ENCODE measurements around the gene ECHS1. TPM values are rescaled to one million over a fixed set of nuclear protein-coding genes. Genes with fewer than 3 reads are reported as not detected.

Gene ECHS1
- total RNA-seq, 6 experiments from 2014 or later = 293 to 780 (median 436) TPM

- TF ChIP-seq POLR2A (IDR thresholded peaks at IDR 0.05) = no peak
- no peak for TF ChIP-seq CTCF (IDR thresholded peaks at IDR 0.05)
- peak overlapping the region; percentile 65 to 85 (median 71) for H3K27ac ChIP-seq
- DNase-seq = peak; percentile 77 to 90 (median 86)
- intact Hi-C loops (cut with DNase I) = no loop called here
- H3K4me1 ChIP-seq = peaks cover 0 to 65% (median 29%) of the 10 kb centered on the region in 4 donors
- WGBS (ENCODE audit: insufficient coverage, low coverage, low lambda C conversion rate, missing lambda C conversion rate) = 15% methylated on average over 7 of the region's 41 CpGs
- no peaks in the 10 kb centered on the region for H3K27me3 ChIP-seq
- H3K9me3 ChIP-seq = no peaks in the 10 kb centered on the region
- peaks cover 0 to 14% (median 7%) of the 10 kb centered on the region in 4 donors for H3K36me3 ChIP-seq
- ATAC-seq = peak; percentile 51 to 54 (median 53)
- H3K4me3 ChIP-seq = peak overlapping the region in 2 of 3 donors; percentile 72 to 94
Observed at GRCh38 chr10:133358162-133358924, 14.8 kb downstream of the ECHS1 start.

- peak; percentile 79 to 89 (median 83) for DNase-seq
- intact Hi-C loops (cut with DNase I) = no loop called here
- Histone ChIP-seq H3K4me1 (peaks cover 0 to 73% (median 33%) of the 10 kb centered on the region in 4 donors), H3K4me3 (peak within 1 kb of the TSS; percentile 72 to 94 (median 79)), H3K9me3 (no peaks in the 10 kb centered on the region), H3K27me3 (no peaks in the 10 kb centered on the region), H3K27ac (peak within 1 kb of the TSS; percentile 65 to 85 (median 71)), H3K36me3 (peaks cover 0 to 8% (median 4%) of the 10 kb centered on the region in 4 donors)
- TF ChIP-seq POLR2A (IDR thresholded peaks at IDR 0.05) (no peak), CTCF (IDR thresholded peaks at IDR 0.05) (peak in 1 of 4 donors; percentile 21)
- WGBS (ENCODE audit: insufficient coverage, low coverage, low lambda C conversion rate, missing lambda C conversion rate) = 5% methylated on average over 7 of the region's 83 CpGs
- peak; percentile 45 to 66 (median 59) for ATAC-seq
Observed at GRCh38 chr10:133357285-133358161, 15.6 kb downstream of the ECHS1 start, which contains the start of gene FUOM. Gene FUOM, minus strand, starts transcription at chr10:133358019. Its CDS starts 12 bp downstream, at chr10:133358007.

DNA sequence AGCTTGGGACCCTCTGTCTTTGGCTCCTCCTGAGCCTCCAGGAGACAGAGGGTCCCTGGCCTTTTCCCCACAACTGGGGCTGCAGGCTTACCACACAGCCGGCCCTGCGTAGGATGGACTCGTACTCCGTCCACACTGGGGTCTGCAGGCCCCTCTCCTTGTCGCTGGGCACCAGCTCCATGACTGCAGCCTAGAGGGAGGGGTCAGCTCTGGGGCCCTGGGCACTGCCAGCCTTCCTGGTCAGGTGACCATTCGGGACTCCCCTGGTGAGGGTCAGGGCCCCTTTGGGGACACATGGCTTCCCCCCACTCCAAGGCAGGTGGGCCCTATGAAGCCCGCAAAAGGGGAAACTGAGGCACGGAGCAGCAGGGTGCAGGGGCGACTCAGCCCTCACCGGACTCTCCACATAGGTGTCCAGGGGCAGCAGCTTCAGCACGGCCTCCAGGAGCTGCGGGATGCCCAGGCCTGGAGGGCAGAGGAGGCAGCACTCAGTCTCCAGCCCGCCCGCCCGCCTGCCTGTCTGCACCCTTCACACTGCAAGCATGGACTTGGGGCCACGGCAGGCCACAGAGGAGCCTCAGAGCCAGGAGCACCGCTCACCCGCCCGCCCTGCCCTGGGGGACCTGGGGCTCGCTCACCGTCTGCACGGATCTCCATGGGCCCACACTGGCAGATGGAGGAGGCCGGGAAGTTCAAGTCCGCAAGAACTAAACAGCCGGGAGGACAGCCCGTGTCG lies 16.4 kb downstream of the ECHS1 start:
- Histone ChIP-seq H3K27ac (peak overlapping the region; percentile 57 to 82 (median 68)), H3K9me3 (no peaks in the 10 kb centered on the region), H3K36me3 (peaks cover 0 to 4% (median 0%) of the 10 kb centered on the region in 4 donors), H3K27me3 (no peaks in the 10 kb centered on the region), H3K4me3 (peak overlapping the region; percentile 72 to 94 (median 79)), H3K4me1 (peaks cover 0 to 81% (median 37%) of the 10 kb centered on the region in 4 donors)
- TF ChIP-seq POLR2A (IDR thresholded peaks at IDR 0.05) (no peak), CTCF (IDR thresholded peaks at IDR 0.05) (no peak)
- DNase-seq (no peak), ATAC-seq (no peak)
- intact Hi-C loops (cut with DNase I) = no loop called here
- WGBS (ENCODE audit: insufficient coverage, low coverage, low lambda C conversion rate, missing lambda C conversion rate) = 7% methylated on average over 9 of the region's 27 CpGs

DNA sequence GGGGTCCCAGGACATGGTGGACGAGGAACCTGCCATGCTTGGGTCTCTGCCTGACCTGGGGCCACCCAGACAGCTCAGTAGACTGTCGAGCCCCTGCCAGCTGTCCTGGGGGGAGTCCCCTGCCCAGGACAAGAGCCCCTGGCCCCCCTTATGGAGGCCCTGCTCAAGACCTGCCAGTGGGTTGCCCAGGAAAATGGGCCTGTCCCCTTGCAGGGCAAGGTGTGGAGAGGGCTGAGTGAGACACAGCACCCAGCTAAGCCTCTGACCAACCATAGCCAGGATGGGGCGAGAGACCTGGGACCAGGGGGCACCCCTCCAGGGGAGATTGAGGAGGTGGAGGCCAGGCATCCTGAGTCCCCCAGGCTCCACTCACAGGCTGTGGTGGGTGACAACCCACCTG lies 17.2 kb downstream of the ECHS1 start:
- Histone ChIP-seq H3K27me3 (no peaks in the 10 kb centered on the region), H3K27ac (peak overlapping the region in 1 of 3 donors; percentile 82), H3K9me3 (no peaks in the 10 kb centered on the region), H3K4me1 (peaks cover 0 to 87% (median 40%) of the 10 kb centered on the region in 4 donors), H3K4me3 (peak overlapping the region in 1 of 3 donors; percentile 94), H3K36me3 (peaks cover 0 to 4% (median 0%) of the 10 kb centered on the region in 4 donors)
- no peak for TF ChIP-seq CTCF (IDR thresholded peaks at IDR 0.05)
- no peak for TF ChIP-seq POLR2A (IDR thresholded peaks at IDR 0.05)
- intact Hi-C loops (cut with DNase I) = no loop called here
- DNase-seq = no peak
- ATAC-seq = no peak
- 100% methylated on average over 1 of the region's 3 CpGs for WGBS (ENCODE audit: insufficient coverage, low coverage, low lambda C conversion rate, missing lambda C conversion rate)

Measured in right lobe of liver (tissue), 6 donors.